BE2C (cell line): ENCODE results near the gene MOB3B.

Experiments
- DNase-seq: peaks from one replicate; pipeline ENCODE4 v3.0.0-alpha.2; 2020
- H3K27me3 ChIP-seq: fragments of 250-450 bp; sonication (Bioruptor Pico); 2 replicates; pipeline ENCODE4 v1.5.1; 2020; ENCODE audit warnings: mild to moderate bottlenecking
- H3K36me3 ChIP-seq: fragments of 250-450 bp; sonication (Bioruptor Pico); 2 replicates; pipeline ENCODE4 v1.5.1; 2020; ENCODE audit warnings: mild to moderate bottlenecking
- H3K4me1 ChIP-seq: fragments of 250-450 bp; sonication (Bioruptor Pico); 2 replicates; pipeline ENCODE4 v1.5.1; 2020
- H3K4me3 ChIP-seq: 2 replicates; pipeline ENCODE4 v1.5.1; 2011; ENCODE audit warnings: low read depth, low read length
- H3K9me3 ChIP-seq: fragments of 250-450 bp; sonication (Bioruptor Pico); 2 replicates; pipeline ENCODE4 v1.5.1; 2020
- CTCF ChIP-seq: IDR thresholded peaks from 2 replicates; pipeline ENCODE4 v1.5.1; 2012; ENCODE audit warnings: mild to moderate bottlenecking, low read depth, low read length

The MOB3B gene

GRCh38 chr9:27447031-27447683, 82.5 kb downstream of the MOB3B start:
- DNase-seq, result no peak
- TF ChIP-seq CTCF, result no peak
- Histone ChIP-seq H3K4me1 (no peaks in the 10 kb centered on the region), H3K9me3 (no peaks in the 10 kb centered on the region), H3K4me3 (no peak overlapping the region), H3K27me3 (no peaks in the 10 kb centered on the region), H3K36me3 (no peaks in the 10 kb centered on the region)

GRCh38 chr9:27445688-27446087, 83.9 kb downstream of the MOB3B start:
- Histone ChIP-seq H3K9me3 (no peaks in the 10 kb centered on the region), H3K4me3 (no peak overlapping the region), H3K27me3 (no peaks in the 10 kb centered on the region), H3K4me1 (no peaks in the 10 kb centered on the region), H3K36me3 (no peaks in the 10 kb centered on the region)
- TF ChIP-seq CTCF, result no peak
- no peak for DNase-seq

- no peaks in the 10 kb centered on the region for H3K27me3 ChIP-seq
- no peaks in the 10 kb centered on the region for H3K9me3 ChIP-seq
- no peaks in the 10 kb centered on the region for H3K36me3 ChIP-seq
- no peak overlapping the region for H3K4me3 ChIP-seq
- H3K4me1 ChIP-seq, result no peaks in the 10 kb centered on the region
- no peak for DNase-seq
- no peak for TF ChIP-seq CTCF
Measured at GRCh38 chr9:27445057-27445595, 84.5 kb downstream of the MOB3B start.

DNA sequence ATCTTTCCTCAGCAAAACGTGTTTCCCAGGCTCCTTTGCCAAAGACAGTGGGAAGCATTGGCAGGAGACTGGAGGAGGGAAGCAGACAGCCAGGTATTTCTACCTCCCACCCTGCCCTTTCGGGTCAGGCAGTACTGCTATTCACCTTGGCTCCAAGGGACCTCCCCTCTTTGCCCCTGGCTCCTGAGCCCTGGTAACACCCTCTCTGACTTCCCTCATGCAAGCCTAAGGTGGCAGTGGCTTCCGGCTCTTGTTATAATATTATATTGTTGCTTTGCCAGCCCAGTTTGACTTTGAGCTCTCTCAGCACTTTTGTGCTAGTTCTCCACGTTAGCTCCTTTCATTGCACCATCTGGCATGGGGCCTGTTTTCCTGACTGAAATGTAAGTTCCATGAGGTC, 87.2 kb downstream of the MOB3B start:
- DNase-seq, result no peak
- no peaks in the 10 kb centered on the region for H3K4me1 ChIP-seq
- H3K9me3 ChIP-seq, result no peaks in the 10 kb centered on the region
- no peak overlapping the region for H3K4me3 ChIP-seq
- no peaks in the 10 kb centered on the region for H3K36me3 ChIP-seq
- no peaks in the 10 kb centered on the region for H3K27me3 ChIP-seq
- TF ChIP-seq CTCF, result no peak

- Histone ChIP-seq H3K36me3 (no peaks in the 10 kb centered on the region), H3K4me1 (no peaks in the 10 kb centered on the region), H3K27me3 (no peaks in the 10 kb centered on the region), H3K4me3 (no peak overlapping the region), H3K9me3 (no peaks in the 10 kb centered on the region)
- TF ChIP-seq CTCF, result no peak
- no peak for DNase-seq
Measured at GRCh38 chr9:27441741-27442070, 87.9 kb downstream of the MOB3B start.

GRCh38 chr9:27440888-27441740, 88.5 kb downstream of the MOB3B start:
- Histone ChIP-seq H3K9me3 (no peaks in the 10 kb centered on the region), H3K4me1 (no peaks in the 10 kb centered on the region), H3K4me3 (no peak overlapping the region), H3K36me3 (no peaks in the 10 kb centered on the region), H3K27me3 (no peaks in the 10 kb centered on the region)
- TF ChIP-seq CTCF, result no peak
- no peak for DNase-seq
